ENCODE results near the gene C3orf18.

DNA sequence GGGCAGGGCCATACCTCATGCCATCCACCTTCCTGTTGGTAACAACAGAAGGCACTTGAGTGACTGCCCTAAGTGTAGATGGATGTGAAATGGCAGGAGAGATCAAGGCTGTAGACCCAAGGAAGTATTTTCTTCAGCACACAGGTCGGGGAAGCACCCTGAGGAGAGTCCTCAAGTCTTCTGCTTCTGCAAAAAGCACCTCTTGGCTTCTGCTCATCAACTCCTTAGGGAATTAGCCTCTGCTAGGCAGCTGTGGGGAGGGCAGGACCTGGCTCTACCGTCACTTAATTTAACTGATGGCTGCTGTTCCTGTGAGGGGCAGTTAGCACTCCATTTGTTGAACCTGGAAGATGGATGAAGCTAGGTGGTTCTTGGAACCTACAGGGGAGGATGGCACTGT is 57.2 kb downstream of the C3orf18 start:
- TF ChIP-seq, protein P1, sequence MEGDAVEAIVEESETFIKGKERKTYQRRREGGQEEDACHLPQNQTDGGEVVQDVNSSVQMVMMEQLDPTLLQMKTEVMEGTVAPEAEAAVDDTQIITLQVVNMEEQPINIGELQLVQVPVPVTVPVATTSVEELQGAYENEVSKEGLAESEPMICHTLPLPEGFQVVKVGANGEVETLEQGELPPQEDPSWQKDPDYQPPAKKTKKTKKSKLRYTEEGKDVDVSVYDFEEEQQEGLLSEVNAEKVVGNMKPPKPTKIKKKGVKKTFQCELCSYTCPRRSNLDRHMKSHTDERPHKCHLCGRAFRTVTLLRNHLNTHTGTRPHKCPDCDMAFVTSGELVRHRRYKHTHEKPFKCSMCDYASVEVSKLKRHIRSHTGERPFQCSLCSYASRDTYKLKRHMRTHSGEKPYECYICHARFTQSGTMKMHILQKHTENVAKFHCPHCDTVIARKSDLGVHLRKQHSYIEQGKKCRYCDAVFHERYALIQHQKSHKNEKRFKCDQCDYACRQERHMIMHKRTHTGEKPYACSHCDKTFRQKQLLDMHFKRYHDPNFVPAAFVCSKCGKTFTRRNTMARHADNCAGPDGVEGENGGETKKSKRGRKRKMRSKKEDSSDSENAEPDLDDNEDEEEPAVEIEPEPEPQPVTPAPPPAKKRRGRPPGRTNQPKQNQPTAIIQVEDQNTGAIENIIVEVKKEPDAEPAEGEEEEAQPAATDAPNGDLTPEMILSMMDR (IDR thresholded peaks at IDR 0.05; ENCODE audit: poor library complexity), result no peak
- no peak for TF ChIP-seq EZH2 (IDR thresholded peaks at IDR 0.05; ENCODE audit: borderline replicate concordance)
